ENCODE data around the gene DCANP1.

DCANP1 gene

GRCh38 chr5:135426102-135427082 lies 20.8 kb downstream of the DCANP1 start:
- no peak overlapping the region for H3K4me3 ChIP-seq (ENCODE audit: low read depth, low read length)

GRCh38 chr5:135425641-135426040 lies 21.5 kb downstream of the DCANP1 start:
- no peak for TF ChIP-seq CTCF (IDR thresholded peaks at IDR 0.05; ENCODE audit: low read depth, low read length)
- H3K4me3 ChIP-seq (ENCODE audit: low read depth, low read length), result no peak overlapping the region

More at GRCh38 chr5:135426102-135427082, 20.8 kb downstream of the DCANP1 start:
- peak; percentile 57 for TF ChIP-seq CTCF (IDR thresholded peaks at IDR 0.05; ENCODE audit: low read depth, low read length)

- H3K4me3 ChIP-seq (ENCODE audit: low read depth, low read length), result no peak overlapping the region
- TF ChIP-seq CTCF (IDR thresholded peaks at IDR 0.05; ENCODE audit: low read depth, low read length), result no peak
These were observed 23.3 kb downstream of the DCANP1 start for GRCh38 chr5:135423846-135424168.

GRCh38 chr5:135423146-135423845 lies 23.9 kb downstream of the DCANP1 start:
- H3K4me3 ChIP-seq (ENCODE audit: low read depth, low read length), result no peak overlapping the region
- TF ChIP-seq CTCF (IDR thresholded peaks at IDR 0.05; ENCODE audit: low read depth, low read length), result no peak

GRCh38 chr5:135422419-135422818 lies 24.7 kb downstream of the DCANP1 start:
- no peak for TF ChIP-seq CTCF (IDR thresholded peaks at IDR 0.05; ENCODE audit: low read depth, low read length)

GRCh38 chr5:135417083-135417482 lies 30.1 kb downstream of the DCANP1 start:
- TF ChIP-seq CTCF (IDR thresholded peaks at IDR 0.05; ENCODE audit: low read depth, low read length), result no peak
- no peak overlapping the region for H3K4me3 ChIP-seq (ENCODE audit: low read depth, low read length)

More at GRCh38 chr5:135422419-135422818, 24.7 kb downstream of the DCANP1 start:
- H3K4me3 ChIP-seq (ENCODE audit: low read depth, low read length), result no peak overlapping the region

- no peak for TF ChIP-seq CTCF (IDR thresholded peaks at IDR 0.05; ENCODE audit: low read depth, low read length)
- no peak overlapping the region for H3K4me3 ChIP-seq (ENCODE audit: low read depth, low read length)
These were observed 42.1 kb downstream of the DCANP1 start for GRCh38 chr5:135405082-135405481.
